Stimulated activated CD4-positive, alpha-beta T cell treated with anti-CD3 and anti-CD28 coated beads, TNF-alpha, amount 100 ng/mL, for 4 hours (primary cell): ENCODE results near the gene TRIM27.
A peak's percentile ranks its signal among the peaks of the same experiment; 100 is the strongest.
"Not testable (repeated sequence)": the region's sequence is repeated elsewhere in the genome, so short reads cannot be mapped to it uniquely, and the experiment has no call there.

Experiments used
- DNase-seq, 3 experiments: peaks; one replicate each; pipeline ENCODE4 v3.0.0-alpha.2; 2020; ENCODE audit warnings: low read depth in 3 of 3

Gene TRIM27

DNA sequence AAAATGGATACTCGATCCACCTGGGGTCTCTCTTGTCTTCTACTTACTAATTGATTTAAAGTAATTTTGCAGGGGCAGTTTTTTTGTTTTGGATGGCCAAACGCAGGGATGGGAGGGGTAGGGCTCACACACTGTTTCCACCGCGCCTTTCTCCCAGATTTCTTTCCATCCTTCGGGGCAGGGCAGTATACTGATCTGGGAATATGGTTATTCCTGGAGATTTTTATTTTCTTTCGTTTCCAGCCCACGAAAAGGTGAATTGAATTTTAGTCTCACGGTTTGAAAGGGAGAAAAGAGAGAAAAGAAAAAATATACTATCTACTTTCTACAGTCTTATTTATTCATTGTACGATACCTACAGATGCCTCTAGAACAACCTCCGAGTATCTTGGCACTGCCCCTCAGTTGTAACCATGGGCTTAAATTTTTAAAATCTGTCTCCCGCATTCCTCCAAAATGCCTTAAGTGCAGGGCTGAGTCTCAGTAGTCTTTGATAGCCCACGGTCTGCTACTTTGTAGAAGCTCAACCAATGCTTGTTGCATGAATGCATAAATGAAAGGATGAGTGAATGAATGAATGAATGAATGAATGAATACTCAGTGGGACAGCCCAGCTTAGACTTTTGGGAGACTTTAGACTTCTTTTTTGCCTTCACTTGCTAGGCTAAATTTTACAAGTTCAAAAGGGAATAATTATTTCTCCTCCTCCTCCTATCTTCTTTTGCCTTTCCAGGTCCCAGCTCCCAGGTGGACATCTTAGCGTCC, 18.1 kb upstream of the TRIM27 start:
- no peak for DNase-seq

GRCh38 chr6:28940858-28941683, 17.3 kb upstream of the TRIM27 start:
- DNase-seq: peak; percentile 51 to 69 (median 57)

DNA sequence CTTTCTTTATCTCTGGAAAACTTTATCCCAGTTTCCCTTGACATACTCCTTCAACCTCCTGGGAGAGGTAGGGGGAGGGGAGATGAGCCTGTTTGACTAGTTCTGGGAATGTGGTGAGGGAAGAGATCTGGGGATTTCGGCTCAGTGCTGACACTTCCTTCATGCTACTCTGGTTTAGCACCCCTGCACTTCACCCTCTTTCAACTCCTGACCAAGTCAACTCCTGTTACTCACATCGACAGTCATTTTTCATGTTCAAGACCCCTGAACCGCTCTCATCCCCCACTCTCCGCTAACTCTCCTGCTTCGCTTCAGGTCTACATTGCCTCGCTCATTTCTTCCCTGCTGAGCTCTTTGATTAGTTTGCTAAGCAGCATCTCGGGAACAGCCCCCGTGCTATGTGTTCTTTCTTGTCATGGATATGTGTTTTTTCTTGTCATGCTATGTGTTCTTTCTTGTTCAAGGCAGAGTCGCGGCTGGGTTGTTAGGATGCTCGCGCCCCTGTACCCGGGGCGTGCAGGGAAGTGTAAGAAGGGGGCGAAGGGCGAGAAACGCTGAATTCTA, 16.6 kb upstream of the TRIM27 start:
- DNase-seq: peak; percentile 14 to 49 (median 28)

DNA sequence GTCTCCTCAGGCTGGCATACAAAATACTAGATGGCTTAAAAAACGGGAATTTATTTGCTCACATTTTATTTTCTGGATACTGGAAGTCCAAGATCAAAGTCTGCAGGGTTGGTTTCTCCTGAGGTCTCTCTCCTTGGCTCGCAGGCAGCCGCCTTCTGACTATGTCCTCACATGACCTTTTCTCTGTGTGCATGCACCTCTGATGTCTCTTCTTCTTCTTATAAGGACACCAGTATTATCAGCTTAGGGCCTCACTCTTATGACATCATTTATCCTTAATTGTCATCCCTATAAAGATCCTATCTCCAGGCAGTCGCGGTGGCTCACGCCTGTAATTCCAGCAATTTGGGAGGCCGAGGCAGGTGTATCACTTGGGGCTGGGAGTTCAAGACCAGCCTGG, 9.3 kb upstream of the TRIM27 start:
- DNase-seq: no peak

- DNase-seq: no peak
Observed at GRCh38 chr6:28929887-28930620, 6.3 kb upstream of the TRIM27 start.

GRCh38 chr6:28929339-28929738, 5.6 kb upstream of the TRIM27 start:
- not testable (repeated sequence) for DNase-seq

GRCh38 chr6:28927846-28928245, 4.1 kb upstream of the TRIM27 start:
- DNase-seq: no peak

- DNase-seq: peak in 2 of 3 experiments; percentile 23 to 24
Observed at GRCh38 chr6:28922821-28923317, 916 bp downstream of the TRIM27 start.

DNA sequence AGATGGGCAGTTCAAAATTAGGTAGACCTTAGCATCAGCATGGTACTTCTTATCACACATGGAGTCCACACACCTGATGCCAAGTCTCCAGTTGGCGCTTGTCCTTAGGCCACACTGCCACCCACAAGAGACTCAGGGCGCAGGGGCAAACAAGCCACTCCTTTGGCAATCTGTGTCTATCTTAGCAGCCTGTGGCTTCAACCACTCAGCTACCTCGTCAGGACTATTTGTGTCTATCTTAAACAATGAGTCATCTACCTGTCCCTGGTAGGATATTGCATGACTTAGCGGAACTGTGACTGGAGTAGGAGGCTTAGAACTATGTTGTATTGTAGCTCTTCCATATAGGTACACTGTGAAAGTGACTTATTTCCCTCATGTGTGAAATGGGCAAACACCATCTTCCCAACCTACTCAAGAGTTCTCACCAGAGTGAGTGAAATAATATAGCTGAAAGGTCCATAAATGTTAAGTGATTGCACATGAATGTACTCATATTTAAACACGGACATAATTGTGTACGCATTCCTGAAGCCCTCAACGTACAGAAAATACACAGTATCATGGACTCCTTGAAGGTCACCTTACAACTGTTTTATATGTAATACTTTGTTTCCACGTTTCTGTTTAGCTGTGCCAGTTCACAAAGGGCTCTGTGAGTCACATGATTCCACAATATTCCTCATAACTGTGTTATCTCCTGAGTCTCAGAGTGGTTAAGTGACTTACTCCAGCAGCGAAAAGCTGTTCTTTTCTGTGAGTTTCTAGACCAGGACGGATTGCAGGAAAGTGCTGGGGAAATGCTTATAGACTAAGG, 1.6 kb downstream of the TRIM27 start:
- DNase-seq: peak in 2 of 3 experiments; percentile 12 to 13

GRCh38 chr6:28920281-28920680, 3.5 kb downstream of the TRIM27 start:
- DNase-seq: no peak

DNA sequence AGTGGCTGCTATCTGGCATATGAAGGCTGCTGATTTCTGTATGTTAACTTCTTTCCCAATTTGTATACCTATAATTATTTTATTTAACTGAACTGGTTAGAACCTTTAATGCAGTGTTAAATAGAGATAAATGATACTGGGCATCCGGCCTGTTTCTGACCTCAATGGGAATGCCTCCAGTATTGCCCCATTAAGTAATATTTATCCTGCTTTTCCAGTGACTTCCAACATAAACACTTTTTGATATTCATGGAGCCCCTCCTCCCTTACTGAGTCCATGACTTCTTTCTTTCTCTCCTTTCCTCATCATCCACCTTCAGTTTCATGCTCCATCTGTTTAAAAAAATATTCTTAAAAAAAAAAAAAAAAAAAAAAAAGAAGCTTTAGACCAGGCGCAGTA, 8.8 kb downstream of the TRIM27 start:
- no peak for DNase-seq

- no peak for DNase-seq
Observed at GRCh38 chr6:28910901-28911690, 12.7 kb downstream of the TRIM27 start.

DNA sequence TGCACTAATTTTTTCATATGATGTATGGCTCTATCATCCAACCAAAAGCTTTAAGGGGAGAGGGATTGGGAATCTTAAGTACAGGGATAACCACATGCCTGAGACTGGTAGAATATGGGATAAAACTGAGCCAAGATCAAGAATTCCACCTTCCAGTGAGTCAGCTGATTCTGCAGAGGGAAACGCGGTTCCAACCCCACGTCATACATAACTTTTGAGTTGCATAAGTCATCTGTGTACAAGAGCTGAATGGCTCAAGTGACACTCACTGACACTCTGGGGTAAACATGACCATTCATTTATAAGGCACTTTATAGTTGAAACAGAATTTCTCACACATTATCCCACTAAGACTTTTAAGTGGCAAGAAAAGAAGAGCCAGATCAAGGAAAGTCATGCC, 16.4 kb downstream of the TRIM27 start:
- no peak for DNase-seq

DNA sequence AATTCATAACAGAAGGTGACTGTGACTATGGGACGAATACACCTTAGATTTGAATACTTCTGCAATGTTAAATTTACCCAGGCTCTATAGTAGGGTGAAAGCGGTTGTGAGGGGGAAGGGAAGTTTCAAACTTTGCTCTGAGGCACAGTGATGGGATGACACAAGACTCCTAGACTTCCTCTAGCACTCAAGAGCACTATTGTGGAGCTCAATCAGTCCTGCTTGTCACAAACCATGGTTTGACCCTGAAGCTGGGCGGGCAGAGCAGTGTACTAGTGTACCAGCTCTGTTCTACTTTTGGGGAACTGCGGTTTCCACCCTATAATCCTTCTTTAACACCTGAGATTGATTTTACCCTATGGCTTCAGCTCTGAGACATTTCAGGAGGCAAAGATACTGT, 17.1 kb downstream of the TRIM27 start:
- no peak for DNase-seq

DNA sequence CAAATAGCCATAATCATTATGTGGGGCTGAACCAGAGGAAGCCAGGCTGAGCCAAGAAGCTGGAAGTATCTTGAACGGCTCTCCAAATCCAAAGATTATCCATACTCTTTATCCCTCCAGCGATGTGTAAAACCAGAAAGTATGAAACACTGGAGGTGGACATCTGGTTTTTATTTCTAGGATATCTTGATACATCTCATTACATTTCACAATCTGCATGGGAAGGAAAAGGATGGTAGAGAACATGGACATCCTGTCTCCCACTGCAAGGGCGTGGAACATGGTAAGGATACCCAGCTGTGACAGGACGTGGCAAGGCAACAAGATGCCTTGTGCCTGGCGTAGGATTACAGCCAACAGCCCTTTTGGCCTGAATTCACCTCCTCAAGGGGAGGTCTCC, 20.1 kb downstream of the TRIM27 start:
- DNase-seq: no peak

DNA sequence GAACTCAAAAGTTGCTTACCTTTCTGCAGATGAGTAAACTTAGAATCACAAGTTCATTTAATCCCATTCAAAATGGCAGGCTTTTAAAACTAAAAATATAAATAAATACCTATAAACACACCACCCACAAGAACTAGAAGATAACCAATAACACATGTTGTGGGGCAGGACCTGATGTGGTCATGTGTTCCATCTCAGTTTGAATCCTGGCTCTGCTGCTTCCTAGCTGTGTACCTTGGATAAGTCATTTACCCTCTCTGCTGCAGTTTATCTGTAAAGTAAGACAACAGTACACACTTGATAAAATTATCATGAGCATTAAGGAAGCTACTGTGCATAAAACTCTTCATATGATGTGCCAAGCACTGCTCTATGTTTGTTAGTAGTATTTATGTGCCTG, 22.0 kb downstream of the TRIM27 start:
- no peak for DNase-seq

DNA sequence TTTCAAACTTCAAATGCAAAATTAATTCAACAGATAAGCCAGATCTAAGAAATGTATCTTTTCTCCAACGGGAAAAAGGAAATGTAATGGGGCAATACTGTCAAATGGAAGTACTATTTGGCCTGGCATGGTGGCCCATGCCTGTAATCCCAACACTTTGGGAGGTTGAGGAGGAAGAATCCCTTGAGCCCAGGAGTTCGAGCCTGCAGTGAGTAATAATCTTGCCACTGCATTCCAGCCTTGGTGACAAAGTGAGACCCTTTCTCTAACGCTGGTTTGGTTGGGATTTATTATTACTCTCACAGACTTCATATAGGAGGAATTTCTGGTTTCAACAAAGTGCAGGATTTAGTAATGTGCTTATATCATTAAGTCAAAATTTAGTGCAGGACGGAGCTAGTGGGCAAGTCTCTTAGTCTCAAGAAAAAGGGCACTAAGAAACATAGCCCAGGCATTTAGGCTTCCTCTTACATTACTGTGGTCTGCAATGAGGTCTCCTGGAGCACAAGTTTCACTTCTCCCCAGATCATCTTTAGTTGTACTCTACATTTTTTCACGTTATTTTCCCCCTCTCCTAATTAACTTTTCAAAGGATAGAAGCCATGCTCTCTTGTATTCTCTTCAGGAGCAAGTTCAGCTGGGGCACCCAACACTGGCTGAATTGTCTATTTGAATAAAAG, 23.1 kb downstream of the TRIM27 start:
- DNase-seq: no peak

GRCh38 chr6:28898710-28898965, 25.1 kb downstream of the TRIM27 start:
- no peak for DNase-seq

DNA sequence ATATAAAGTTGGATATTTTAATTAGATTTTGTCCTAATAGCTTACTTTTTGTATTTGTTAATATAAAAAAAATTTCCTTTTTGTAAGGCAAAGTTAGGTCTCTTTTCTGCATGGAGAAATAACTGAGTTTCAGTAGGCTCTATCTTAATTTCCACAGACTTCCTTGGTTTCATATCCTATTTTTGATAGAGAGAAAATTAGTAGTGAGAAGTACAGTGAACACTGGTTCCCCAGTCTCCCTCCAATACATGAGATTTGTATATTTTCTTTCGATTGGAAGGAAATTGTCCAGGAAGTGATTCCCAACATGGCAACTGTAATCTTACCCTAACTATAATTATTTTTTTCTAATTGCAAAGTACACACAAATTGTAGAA, 26.4 kb downstream of the TRIM27 start:
- no peak for DNase-seq
